ENCODE data around the gene NUDCD3. TPM values are rescaled to one million over a fixed set of nuclear protein-coding genes. Genes with fewer than 3 reads are reported as not detected.

The NUDCD3 gene
- total and polyA plus RNA-seq, 2 experiments from 2014 or later = 35.7 to 42.7 TPM

GRCh38 chr7:44496385-44496784 lies 5.9 kb upstream of the NUDCD3 start:
- TF ChIP-seq ETS1 (IDR thresholded peaks at IDR 0.05) = no peak
- TF ChIP-seq REST (IDR thresholded peaks at IDR 0.05; ENCODE audit: unreplicated experiment) = no peak
- no peak for TF ChIP-seq CREB1 (CRISPR knock-in tag; IDR thresholded peaks at IDR 0.05; ENCODE audit: low read depth)
- no peak for TF ChIP-seq ZNF114 (CRISPR knock-in tag; IDR thresholded peaks at IDR 0.05)
- TF ChIP-seq EZH2 (IDR thresholded peaks at IDR 0.05; ENCODE audit: low read depth, unreplicated experiment) = no peak
- no peak for TF ChIP-seq ZNF462 (CRISPR knock-in tag; IDR thresholded peaks at IDR 0.05)
- TF ChIP-seq EZH2phosphoT487 (IDR thresholded peaks at IDR 0.05; ENCODE audit: unreplicated experiment) = no peak
- no peak for TF ChIP-seq CTCF (conservative IDR thresholded peaks at IDR 0.05; ENCODE audit: low read depth in 2 of 2)
- TF ChIP-seq ZNF331 (CRISPR knock-in tag; IDR thresholded peaks at IDR 0.05; ENCODE audit: low read depth) = no peak
- no peak for TF ChIP-seq POLR2AphosphoS5 (IDR thresholded peaks at IDR 0.05; ENCODE audit: low read depth)
- no peak for TF ChIP-seq JUNB (IDR thresholded peaks at IDR 0.05; ENCODE audit: unreplicated experiment)
- TF ChIP-seq STAT1 (IDR thresholded peaks at IDR 0.05; ENCODE audit: unreplicated experiment) = no peak
- no peak overlapping the region for H3K4me3 ChIP-seq
- Mint-ChIP-seq H3K27ac (no peak overlapping the region), H3K4me1 (no peaks in the 10 kb centered on the region), H3K27me3 (ENCODE audit: insufficient read depth, low read depth, poor library complexity) (no peaks in the 10 kb centered on the region), H3K9me3 (no peaks in the 10 kb centered on the region; the same call in 2 of the 3 replicates), H3K4me3 (no peak overlapping the region), H3K36me3 (ENCODE audit: low read depth) (no peaks in the 10 kb centered on the region)
- no peaks in the 10 kb centered on the region for H3K9me2 ChIP-seq (ENCODE audit: insufficient read depth)
- H3K27ac ChIP-seq (ENCODE audit: low read depth) = no peak overlapping the region
- no peak overlapping the region for H3K4me2 ChIP-seq
- DNase-seq (ENCODE audit: low spot score) (no peak), ATAC-seq (no peak)
- no peak overlapping the region for H2AFZ ChIP-seq
- no peaks in the 10 kb centered on the region for H3K4me1 ChIP-seq (ENCODE audit: insufficient read depth)
- H4K20me1 ChIP-seq (replicated peaks; ENCODE audit: insufficient read depth) = no peaks in the 10 kb centered on the region
- H3F3A ChIP-seq (replicated peaks; ENCODE audit: low read depth) = no peaks in the 10 kb centered on the region
- H3K79me2 ChIP-seq (replicated peaks; ENCODE audit: insufficient read depth) = no peaks in the 10 kb centered on the region
- H3K27me3 ChIP-seq (ENCODE audit: insufficient read depth) = no peaks in the 10 kb centered on the region
- H3K36me3 ChIP-seq (ENCODE audit: insufficient read depth) = no peaks in the 10 kb centered on the region
